ENCODE results near the gene DDX20. TPM values are rescaled to one million over a fixed set of nuclear protein-coding genes. Genes with fewer than 3 reads are reported as not detected.
"Not testable (repeated sequence)": the region's sequence is repeated elsewhere in the genome, so short reads cannot be mapped to it uniquely, and the experiment has no call there.

DDX20 gene
- total RNA-seq, 1 experiment from 2014 or later = 22.8 TPM

- no peaks in the 10 kb centered on the region for H3K27me3 ChIP-seq (replicated peaks)
- DNase-seq (ENCODE audit: low read depth in 1 of 2, low spot score in 2 of 2) = no peak
- peak overlapping the region; percentile 46 for H3K27ac ChIP-seq
- H3K9me3 ChIP-seq (replicated peaks) = no peaks in the 10 kb centered on the region
- peaks cover 12% of the 10 kb centered on the region; the same call in 1 of the 2 replicates for H3K36me3 ChIP-seq
- H3K4me1 ChIP-seq (replicated peaks) = peaks cover 72% of the 10 kb centered on the region
- H3K4me3 ChIP-seq = peak overlapping the region; percentile 53
Measured at GRCh38 chr1:111737216-111738132, 18.2 kb upstream of the DDX20 start.

GRCh38 chr1:111738133-111738435 is 17.6 kb upstream of the DDX20 start:
- Histone ChIP-seq H3K9me3 (replicated peaks) (no peaks in the 10 kb centered on the region), H3K36me3 (peaks cover 12% of the 10 kb centered on the region; the same call in 1 of the 2 replicates), H3K27ac (no peak overlapping the region), H3K27me3 (replicated peaks) (no peaks in the 10 kb centered on the region), H3K4me1 (replicated peaks) (peaks cover 78% of the 10 kb centered on the region), H3K4me3 (peak overlapping the region; percentile 53)
- DNase-seq (ENCODE audit: low read depth in 1 of 2, low spot score in 2 of 2) = no peak

- Histone ChIP-seq H3K27me3 (replicated peaks) (no peaks in the 10 kb centered on the region), H3K4me3 (peak overlapping the region; percentile 53), H3K4me1 (replicated peaks) (peaks cover 78% of the 10 kb centered on the region), H3K9me3 (replicated peaks) (no peaks in the 10 kb centered on the region), H3K36me3 (peaks cover 12% of the 10 kb centered on the region; the same call in 1 of the 2 replicates), H3K27ac (peak overlapping the region; percentile 9; the same call in 1 of the 2 replicates)
- DNase-seq (ENCODE audit: low read depth in 1 of 2, low spot score in 2 of 2) = peak; percentile 60 to 86
Measured at GRCh38 chr1:111738436-111739193, 17.1 kb upstream of the DDX20 start.

GRCh38 chr1:111739194-111739924 is 16.3 kb upstream of the DDX20 start, which contains the start of gene INKA2:
Gene INKA2, minus strand, starts transcription at chr1:111739395. Its CDS starts 153 bp downstream, at chr1:111739242.
- H3K27me3 ChIP-seq (replicated peaks) = no peaks in the 10 kb centered on the region
- DNase-seq (ENCODE audit: low read depth in 1 of 2, low spot score in 2 of 2) = peak; percentile 88 to 90
- H3K9me3 ChIP-seq (replicated peaks) = no peaks in the 10 kb centered on the region
- H3K4me1 ChIP-seq (replicated peaks) = peaks cover 78% of the 10 kb centered on the region
- peak within 1 kb of the TSS; percentile 9; the same call in 1 of the 2 replicates for H3K27ac ChIP-seq
- peaks cover 12% of the 10 kb centered on the region; the same call in 1 of the 2 replicates for H3K36me3 ChIP-seq
- peak within 1 kb of the TSS; percentile 53 for H3K4me3 ChIP-seq

- Histone ChIP-seq H3K27ac (peak overlapping the region; percentile 2; the same call in 1 of the 2 replicates), H3K4me1 (replicated peaks) (peaks cover 75% of the 10 kb centered on the region)
- DNase-seq (ENCODE audit: low read depth in 1 of 2, low spot score in 2 of 2) = peak; percentile 43 to 67
Measured at GRCh38 chr1:111739925-111740765, 15.6 kb upstream of the DDX20 start.

GRCh38 chr1:111742292-111742691 is 13.4 kb upstream of the DDX20 start:
- not testable (repeated sequence) for H3K4me3 ChIP-seq; H3K27ac ChIP-seq; H3K36me3 ChIP-seq; H3K9me3 ChIP-seq (replicated peaks); DNase-seq (ENCODE audit: low read depth in 1 of 2, low spot score in 2 of 2); H3K27me3 ChIP-seq (replicated peaks)
- peaks cover 54% of the 10 kb centered on the region for H3K4me1 ChIP-seq (replicated peaks)

More at GRCh38 chr1:111739925-111740765, 15.6 kb upstream of the DDX20 start:
- peak overlapping the region; percentile 53 for H3K4me3 ChIP-seq
- no peaks in the 10 kb centered on the region for H3K27me3 ChIP-seq (replicated peaks)
- H3K36me3 ChIP-seq = peaks cover 9% of the 10 kb centered on the region; the same call in 1 of the 2 replicates
- H3K9me3 ChIP-seq (replicated peaks) = no peaks in the 10 kb centered on the region

- no peaks in the 10 kb centered on the region for H3K27me3 ChIP-seq (replicated peaks)
- peak overlapping the region; percentile 38; the same call in 1 of the 2 replicates for H3K27ac ChIP-seq
- peaks cover 46% of the 10 kb centered on the region for H3K4me1 ChIP-seq (replicated peaks)
- H3K4me3 ChIP-seq = no peak overlapping the region
- H3K36me3 ChIP-seq = no peaks in the 10 kb centered on the region; the same call in 1 of the 2 replicates
- no peaks in the 10 kb centered on the region for H3K9me3 ChIP-seq (replicated peaks)
- DNase-seq (ENCODE audit: low read depth in 1 of 2, low spot score in 2 of 2) = peak in 1 of 2 experiments; percentile 31
Measured at GRCh38 chr1:111742938-111743549, 12.7 kb upstream of the DDX20 start.

- DNase-seq (ENCODE audit: low read depth in 1 of 2, low spot score in 2 of 2) = peak in 1 of 2 experiments; percentile 62
- H3K9me3 ChIP-seq (replicated peaks) = no peaks in the 10 kb centered on the region
- H3K27me3 ChIP-seq (replicated peaks) = no peaks in the 10 kb centered on the region
- H3K36me3 ChIP-seq = no peaks in the 10 kb centered on the region
- no peak overlapping the region for H3K27ac ChIP-seq
- H3K4me1 ChIP-seq (replicated peaks) = peaks cover 40% of the 10 kb centered on the region
- H3K4me3 ChIP-seq = no peak overlapping the region
Measured at GRCh38 chr1:111743679-111744101, 12.0 kb upstream of the DDX20 start.

- no peaks in the 10 kb centered on the region for H3K27me3 ChIP-seq (replicated peaks)
- no peaks in the 10 kb centered on the region for H3K36me3 ChIP-seq
- H3K27ac ChIP-seq = no peak overlapping the region
- H3K9me3 ChIP-seq (replicated peaks) = no peaks in the 10 kb centered on the region
- H3K4me3 ChIP-seq = no peak overlapping the region
- peaks cover 24% of the 10 kb centered on the region for H3K4me1 ChIP-seq (replicated peaks)
- DNase-seq (ENCODE audit: low read depth in 1 of 2, low spot score in 2 of 2) = no peak
Measured at GRCh38 chr1:111745675-111746613, 9.8 kb upstream of the DDX20 start.

GRCh38 chr1:111746614-111746999 is 9.1 kb upstream of the DDX20 start:
- Histone ChIP-seq H3K27ac (no peak overlapping the region), H3K36me3 (no peaks in the 10 kb centered on the region), H3K27me3 (replicated peaks) (no peaks in the 10 kb centered on the region), H3K4me3 (no peak overlapping the region), H3K4me1 (replicated peaks) (peaks cover 24% of the 10 kb centered on the region), H3K9me3 (replicated peaks) (no peaks in the 10 kb centered on the region)
- DNase-seq (ENCODE audit: low read depth in 1 of 2, low spot score in 2 of 2) = no peak

- Histone ChIP-seq H3K4me3 (no peak overlapping the region), H3K27ac (no peak overlapping the region), H3K4me1 (replicated peaks) (peaks cover 20% of the 10 kb centered on the region)
Measured at GRCh38 chr1:111747282-111747734, 8.4 kb upstream of the DDX20 start.

More at GRCh38 chr1:111747282-111747734, 8.4 kb upstream of the DDX20 start:
- DNase-seq (ENCODE audit: low read depth in 1 of 2, low spot score in 2 of 2) = peak; percentile 63 to 89
- Histone ChIP-seq H3K9me3 (replicated peaks) (no peaks in the 10 kb centered on the region), H3K27me3 (replicated peaks) (no peaks in the 10 kb centered on the region), H3K36me3 (no peaks in the 10 kb centered on the region)

Data from SJSA1 (cell line).